ENCODE data around the gene CALCOCO1.

CALCOCO1 gene

GRCh38 chr12:53751336-53752191 lies 24.3 kb upstream of the CALCOCO1 start, which contains the start of gene CISTR:
Gene CISTR (minus strand): TSS chr12:53751979.
- no peak for DNase-seq (ENCODE audit: low read depth)

GRCh38 chr12:53750812-53751335 lies 23.6 kb upstream of the CALCOCO1 start:
- DNase-seq (ENCODE audit: low read depth), result no peak

GRCh38 chr12:53749986-53750811 lies 22.9 kb upstream of the CALCOCO1 start:
- no peak for DNase-seq (ENCODE audit: low read depth)

- DNase-seq (ENCODE audit: low read depth), result no peak
These were observed 21.0 kb upstream of the CALCOCO1 start for GRCh38 chr12:53748072-53748840.

- no peak for DNase-seq (ENCODE audit: low read depth)
These were observed 19.8 kb upstream of the CALCOCO1 start for GRCh38 chr12:53747095-53747494.

GRCh38 chr12:53746592-53747092 lies 19.4 kb upstream of the CALCOCO1 start:
- no peak for DNase-seq (ENCODE audit: low read depth)

GRCh38 chr12:53744751-53745150 lies 17.5 kb upstream of the CALCOCO1 start:
- DNase-seq (ENCODE audit: low read depth), result no peak

GRCh38 chr12:53744130-53744441 lies 16.8 kb upstream of the CALCOCO1 start:
- no peak for DNase-seq (ENCODE audit: low read depth)

- no peak for DNase-seq (ENCODE audit: low read depth)
These were observed 16.2 kb upstream of the CALCOCO1 start for GRCh38 chr12:53743266-53744129.

GRCh38 chr12:53740130-53740491 lies 12.9 kb upstream of the CALCOCO1 start:
- no peak for DNase-seq (ENCODE audit: low read depth)

- DNase-seq (ENCODE audit: low read depth), result no peak
These were observed 12.2 kb upstream of the CALCOCO1 start for GRCh38 chr12:53739214-53740129.

GRCh38 chr12:53738406-53739213 lies 11.4 kb upstream of the CALCOCO1 start:
- DNase-seq (ENCODE audit: low read depth), result no peak

GRCh38 chr12:53737951-53738405 lies 10.7 kb upstream of the CALCOCO1 start:
- no peak for DNase-seq (ENCODE audit: low read depth)

- no peak for DNase-seq (ENCODE audit: low read depth)
These were observed 10.0 kb upstream of the CALCOCO1 start for GRCh38 chr12:53737093-53737808.

- no peak for DNase-seq (ENCODE audit: low read depth)
These were observed 9.3 kb upstream of the CALCOCO1 start for GRCh38 chr12:53736592-53736991.

- no peak for DNase-seq (ENCODE audit: low read depth)
These were observed 8.3 kb upstream of the CALCOCO1 start for GRCh38 chr12:53735556-53735955.

- no peak for DNase-seq (ENCODE audit: low read depth)
These were observed 7.2 kb upstream of the CALCOCO1 start for GRCh38 chr12:53734425-53734824.

GRCh38 chr12:53733807-53734200 lies 6.6 kb upstream of the CALCOCO1 start:
- no peak for DNase-seq (ENCODE audit: low read depth)
